ENCODE data around the gene MEGF11.
"Not testable (repeated sequence)": the region's sequence is repeated elsewhere in the genome, so short reads cannot be mapped to it uniquely, and the experiment has no call there.

GRCh38 chr15:66245832-66246231 lies 7.7 kb downstream of the MEGF11 start:
- not testable (repeated sequence) for TF ChIP-seq CTCF, POLR2A (IDR thresholded peaks at IDR 0.05)
